ENCODE measurements around the gene LRRC27. TPM values are rescaled to one million over a fixed set of nuclear protein-coding genes. Genes with fewer than 3 reads are reported as not detected.

LRRC27 gene
- total RNA-seq, 3 donors from 2014 or later, result 0.89 to 2.0 (median 1.1) TPM

DNA sequence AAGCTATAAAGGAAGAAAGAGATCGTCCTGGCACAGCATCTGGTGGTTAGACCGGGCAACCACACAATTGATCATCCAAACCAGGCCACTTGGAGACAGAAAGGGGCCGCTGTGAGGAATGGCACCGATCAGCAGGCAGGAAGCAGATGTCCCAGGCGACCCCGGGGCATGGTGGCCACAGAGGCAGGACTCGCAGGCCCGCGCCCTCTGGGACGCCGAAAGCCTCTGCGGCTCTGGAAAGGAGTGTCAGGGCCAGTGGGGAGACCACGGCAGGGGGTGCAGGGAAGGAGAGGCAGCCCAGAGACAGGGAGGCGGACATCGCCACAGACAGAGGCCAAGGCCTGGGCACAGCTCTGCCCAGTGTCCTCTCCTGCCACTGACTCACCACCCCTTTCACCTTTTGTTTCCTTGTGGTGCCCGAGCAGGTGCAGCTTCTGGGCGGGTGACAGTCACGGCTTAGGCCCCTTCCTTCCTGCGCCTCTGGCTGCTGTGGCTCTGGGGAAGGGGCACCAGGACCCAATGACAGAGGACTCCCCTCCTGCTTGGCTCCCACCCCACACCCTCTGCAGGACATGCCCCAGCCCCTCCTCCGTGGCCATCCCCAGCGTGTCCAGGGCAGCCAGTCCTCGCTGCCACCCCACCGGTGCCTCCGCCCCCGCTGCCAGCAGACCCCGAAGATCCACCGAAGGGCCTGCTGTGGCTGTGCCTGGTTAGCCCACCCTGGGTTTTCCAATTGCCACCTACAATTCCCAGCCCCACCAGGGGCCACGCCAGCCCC lies 35.1 kb upstream of the LRRC27 start:
- DNase-seq, result no peak
- Mint-ChIP-seq H3K27me3 (ENCODE audit: low read depth) (no peaks in the 10 kb centered on the region), H3K4me1 (ENCODE audit: low read depth) (peaks cover 4% of the 10 kb centered on the region), H3K9me3 (no peaks in the 10 kb centered on the region), H3K36me3 (ENCODE audit: insufficient read depth) (peaks cover 7% of the 10 kb centered on the region), H3K4me3 (no peak overlapping the region)
- no peak for ATAC-seq

GRCh38 chr10:132297526-132297925 lies 34.5 kb upstream of the LRRC27 start:
- ATAC-seq, result no peak
- Mint-ChIP-seq H3K9me3 (no peaks in the 10 kb centered on the region), H3K4me1 (ENCODE audit: low read depth) (peaks cover 4% of the 10 kb centered on the region), H3K27me3 (ENCODE audit: low read depth) (no peaks in the 10 kb centered on the region), H3K36me3 (ENCODE audit: insufficient read depth) (peaks cover 7% of the 10 kb centered on the region), H3K4me3 (no peak overlapping the region)
- no peak for DNase-seq

DNA sequence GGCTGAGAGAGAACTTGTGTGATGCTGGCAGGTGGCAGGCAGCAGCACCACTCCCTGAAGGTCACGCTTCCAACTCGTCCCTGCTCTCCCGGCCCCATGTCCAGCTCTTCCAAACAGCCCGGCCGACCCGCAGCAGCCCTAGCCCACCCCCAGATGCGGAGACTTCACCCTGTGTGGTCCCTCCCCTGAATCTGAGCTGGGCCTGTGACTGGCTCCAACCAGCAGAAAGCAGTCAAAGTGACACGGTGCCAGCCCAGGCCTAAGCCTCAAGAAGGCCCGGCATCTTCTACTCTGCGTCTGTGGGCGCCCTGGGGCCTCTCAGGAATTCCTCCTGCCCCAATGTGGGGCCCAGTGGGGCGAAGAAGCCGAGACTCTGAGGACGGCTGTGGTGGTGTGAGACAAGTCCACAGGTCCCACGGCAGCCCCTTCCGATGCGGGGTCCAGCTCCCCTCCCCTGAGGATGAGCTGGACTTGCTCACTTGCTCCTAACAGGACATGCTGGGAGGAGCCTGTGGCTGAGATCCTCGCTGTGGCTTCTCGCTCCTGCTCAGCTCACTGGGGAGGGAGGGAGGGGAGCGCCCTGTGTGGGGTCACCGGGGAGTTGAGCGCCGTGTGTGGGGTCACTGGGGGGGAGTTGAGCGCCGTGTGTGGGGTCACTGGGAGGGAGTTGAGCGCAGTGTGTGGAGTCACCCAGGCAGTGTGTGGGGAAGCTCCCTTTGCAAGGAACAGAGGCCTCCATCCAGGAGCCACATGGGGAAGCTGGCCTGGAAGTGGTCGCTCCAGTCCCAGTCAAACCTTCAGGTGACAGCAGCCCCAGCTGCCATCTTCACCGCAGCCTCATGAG lies 33.7 kb upstream of the LRRC27 start:
- Mint-ChIP-seq H3K9me3 (no peaks in the 10 kb centered on the region), H3K27me3 (ENCODE audit: low read depth) (no peaks in the 10 kb centered on the region), H3K4me3 (no peak overlapping the region), H3K4me1 (ENCODE audit: low read depth) (peaks cover 4% of the 10 kb centered on the region), H3K36me3 (ENCODE audit: insufficient read depth) (peaks cover 7% of the 10 kb centered on the region)
- ATAC-seq, result no peak
- DNase-seq, result no peak

DNA sequence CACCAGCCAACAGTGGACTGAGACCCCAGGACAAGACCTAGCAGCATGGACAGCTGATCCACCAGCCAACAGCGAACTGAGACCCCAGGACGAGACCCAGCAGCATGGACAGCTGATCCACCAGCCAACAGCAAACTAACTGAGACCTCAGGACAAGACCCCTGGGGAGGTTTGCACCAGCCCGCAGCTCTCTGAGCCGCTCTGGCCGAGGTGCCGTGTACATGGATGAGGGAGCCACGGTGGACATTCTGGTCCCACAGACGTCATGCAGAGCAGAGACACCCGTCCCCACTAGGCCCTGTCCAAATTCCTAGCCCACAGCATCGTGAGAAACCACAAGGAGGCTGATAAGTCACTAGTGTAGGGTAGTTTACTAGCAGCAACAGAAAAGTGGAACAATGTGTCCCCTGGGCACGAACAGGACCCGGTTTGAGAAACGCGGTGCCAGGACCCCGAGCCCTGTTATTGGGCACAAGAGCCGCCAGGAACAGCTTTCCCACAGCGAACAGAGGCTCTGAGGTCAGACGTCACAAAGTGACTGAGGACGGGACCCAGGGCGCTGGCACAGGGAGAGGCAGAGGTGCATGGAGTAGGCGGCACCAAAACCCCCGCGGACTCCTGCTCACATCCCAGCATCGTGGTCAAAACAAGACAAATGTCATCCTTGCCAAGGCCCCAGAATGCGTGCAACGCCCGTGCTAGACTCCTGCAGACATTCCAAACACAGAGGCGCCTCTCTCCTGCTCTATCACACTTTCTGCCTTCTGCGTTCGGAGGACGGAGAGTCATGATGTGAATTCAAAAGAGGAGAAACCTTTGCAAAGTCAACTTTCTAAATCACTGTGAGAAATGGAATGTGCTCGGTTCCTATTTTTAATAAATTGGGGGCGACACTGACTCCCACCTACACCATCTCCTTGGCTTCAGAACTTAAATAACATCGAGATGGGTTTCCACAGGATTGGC lies 32.3 kb upstream of the LRRC27 start:
- no peaks in the 10 kb centered on the region for H3K27me3 Mint-ChIP-seq (ENCODE audit: low read depth)
- H3K4me1 Mint-ChIP-seq (ENCODE audit: low read depth), result peaks cover 2% of the 10 kb centered on the region
- no peaks in the 10 kb centered on the region for H3K9me3 Mint-ChIP-seq
- DNase-seq, result no peak
- no peak overlapping the region for H3K4me3 Mint-ChIP-seq
- peaks cover 3% of the 10 kb centered on the region for H3K36me3 Mint-ChIP-seq (ENCODE audit: insufficient read depth)
- no peak for ATAC-seq

GRCh38 chr10:132300582-132300981 lies 31.4 kb upstream of the LRRC27 start:
- DNase-seq (no peak), ATAC-seq (no peak)
- Mint-ChIP-seq H3K36me3 (ENCODE audit: insufficient read depth) (no peaks in the 10 kb centered on the region), H3K27me3 (ENCODE audit: low read depth) (no peaks in the 10 kb centered on the region), H3K4me3 (no peak overlapping the region), H3K4me1 (ENCODE audit: low read depth) (peaks cover 2% of the 10 kb centered on the region), H3K9me3 (no peaks in the 10 kb centered on the region)

- Mint-ChIP-seq H3K9me3 (no peaks in the 10 kb centered on the region), H3K36me3 (ENCODE audit: insufficient read depth) (no peaks in the 10 kb centered on the region), H3K4me3 (no peak overlapping the region), H3K4me1 (ENCODE audit: low read depth) (peaks cover 8% of the 10 kb centered on the region), H3K27me3 (ENCODE audit: low read depth) (peaks cover 4% of the 10 kb centered on the region)
- no peak for ATAC-seq
- DNase-seq, result no peak
These were observed 30.3 kb upstream of the LRRC27 start for GRCh38 chr10:132301371-132302330.

DNA sequence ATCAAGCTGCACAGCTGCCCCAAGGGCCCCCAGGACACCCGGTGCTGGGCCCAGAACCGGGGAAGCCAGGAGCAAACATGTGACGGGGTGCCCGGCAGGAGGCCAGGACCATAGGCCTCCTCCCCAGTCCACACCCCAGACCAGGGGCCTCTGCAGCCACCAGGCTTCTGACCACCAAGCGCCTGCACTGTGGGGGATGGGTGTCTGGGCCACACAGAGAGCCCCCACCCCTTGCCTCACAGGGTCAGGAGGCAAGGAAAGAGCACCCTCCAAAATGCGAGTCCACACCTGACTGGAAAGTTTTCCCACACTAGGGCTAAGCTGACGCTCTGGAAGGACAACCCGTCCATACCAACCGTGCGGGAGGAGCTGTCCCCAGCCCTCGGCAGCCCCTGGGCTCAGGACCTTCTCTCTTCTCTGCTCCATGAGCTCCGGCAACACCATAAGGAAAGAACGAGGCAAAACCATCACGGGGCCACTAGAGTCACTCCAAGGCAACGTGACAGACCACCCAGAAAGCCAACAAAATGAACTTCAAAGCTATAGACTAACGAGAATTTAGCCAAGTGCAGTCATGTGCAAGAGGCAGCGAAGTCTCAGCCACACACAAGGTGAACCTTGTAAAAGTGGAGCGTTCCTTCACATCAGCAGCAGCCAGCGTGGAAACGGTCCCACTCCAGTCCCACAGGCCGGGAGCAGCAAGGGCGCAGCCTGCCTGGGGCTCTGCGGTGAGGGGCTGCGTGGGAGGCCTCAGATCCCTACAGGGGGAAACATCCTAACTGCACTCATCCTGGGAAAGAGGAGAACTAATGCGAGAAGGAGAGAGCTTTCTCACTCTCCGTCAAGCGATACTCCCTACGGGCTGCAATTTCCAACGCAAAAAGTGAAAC lies 29.3 kb upstream of the LRRC27 start:
- peaks cover 4% of the 10 kb centered on the region for H3K27me3 Mint-ChIP-seq (ENCODE audit: low read depth)
- H3K4me3 Mint-ChIP-seq, result no peak overlapping the region
- no peaks in the 10 kb centered on the region for H3K9me3 Mint-ChIP-seq
- H3K36me3 Mint-ChIP-seq (ENCODE audit: insufficient read depth), result no peaks in the 10 kb centered on the region
- peaks cover 12% of the 10 kb centered on the region for H3K4me1 Mint-ChIP-seq (ENCODE audit: low read depth)
- ATAC-seq (no peak), DNase-seq (no peak)

- Mint-ChIP-seq H3K9me3 (no peaks in the 10 kb centered on the region), H3K27me3 (ENCODE audit: low read depth) (peaks cover 4% of the 10 kb centered on the region), H3K4me1 (ENCODE audit: low read depth) (peaks cover 10% of the 10 kb centered on the region), H3K4me3 (no peak overlapping the region), H3K36me3 (ENCODE audit: insufficient read depth) (no peaks in the 10 kb centered on the region)
- DNase-seq, result no peak
- ATAC-seq, result no peak
These were observed 28.5 kb upstream of the LRRC27 start for GRCh38 chr10:132303361-132304115.

DNA sequence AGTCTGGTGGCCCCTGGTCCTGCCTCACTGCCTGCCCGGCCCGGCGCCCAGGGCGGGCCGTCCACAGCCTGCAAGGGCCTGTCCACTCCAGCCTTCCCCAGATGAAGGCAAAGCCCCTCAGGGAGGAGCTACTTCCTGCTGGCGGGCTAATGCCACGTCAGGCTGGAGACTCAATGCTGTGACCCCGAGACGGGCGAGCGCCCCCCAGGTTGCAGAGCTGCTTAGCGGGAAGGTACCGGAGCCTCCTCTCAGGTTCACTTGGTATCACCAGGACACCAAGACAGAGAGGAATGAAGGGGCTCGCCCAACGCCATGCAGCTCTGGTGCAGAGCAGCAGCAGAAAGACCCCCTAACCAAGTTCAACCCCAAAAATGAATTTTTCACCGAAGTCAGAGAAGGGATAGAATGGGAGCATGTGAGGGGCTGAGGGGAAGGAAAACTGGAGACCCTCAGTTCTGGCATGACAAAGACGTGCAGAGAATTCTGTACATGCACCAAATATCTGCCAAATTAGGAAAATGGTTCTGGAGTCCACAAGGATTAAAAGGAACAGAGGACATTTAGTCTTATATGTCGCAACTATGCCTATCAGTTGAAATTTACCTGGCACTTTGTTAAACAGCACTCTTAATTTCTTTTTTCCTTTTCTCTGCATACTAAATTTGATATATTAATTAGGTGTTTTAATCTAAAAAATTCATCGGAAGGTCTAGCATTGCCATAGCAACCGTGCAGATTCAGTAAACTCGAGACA lies 27.1 kb upstream of the LRRC27 start:
- Mint-ChIP-seq H3K36me3 (ENCODE audit: insufficient read depth) (no peaks in the 10 kb centered on the region), H3K27me3 (ENCODE audit: low read depth) (peaks cover 4% of the 10 kb centered on the region), H3K4me3 (no peak overlapping the region), H3K4me1 (ENCODE audit: low read depth) (peaks cover 10% of the 10 kb centered on the region), H3K9me3 (no peaks in the 10 kb centered on the region)
- no peak for DNase-seq
- no peak for ATAC-seq

DNA sequence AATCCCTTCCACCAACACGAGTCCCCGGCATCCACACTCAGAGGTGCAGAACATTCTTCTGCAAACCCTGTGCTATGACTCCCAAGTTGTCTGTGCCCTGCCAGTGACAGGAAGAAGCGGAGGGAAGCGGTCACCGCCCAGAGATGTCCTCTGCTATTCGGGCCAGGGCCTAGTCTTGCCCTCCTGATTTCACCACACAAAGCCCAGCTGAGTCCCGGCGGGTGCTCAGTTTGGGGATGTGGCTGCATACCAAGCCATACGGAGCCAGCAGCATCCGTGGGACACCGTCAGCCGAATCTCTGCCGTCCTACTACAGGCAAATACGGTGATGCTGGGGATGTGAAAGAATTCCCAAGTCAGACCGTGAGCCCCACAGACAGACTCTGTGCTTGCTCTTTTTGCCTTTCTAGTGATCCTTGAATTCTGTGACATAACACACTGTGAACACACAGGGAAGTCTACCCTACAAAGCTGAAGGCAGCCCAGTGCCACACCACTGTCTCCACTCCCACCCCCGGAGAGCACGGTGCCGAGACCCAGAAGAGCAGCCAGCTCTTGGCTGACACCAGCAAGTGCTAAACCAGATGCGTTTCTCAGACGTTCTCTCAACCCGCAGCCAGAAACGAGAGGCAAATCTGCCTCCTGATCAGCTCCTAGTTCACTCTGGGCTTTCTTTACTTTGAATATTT lies 26.2 kb upstream of the LRRC27 start:
- H3K27me3 Mint-ChIP-seq (ENCODE audit: low read depth), result peaks cover 4% of the 10 kb centered on the region
- peaks cover 10% of the 10 kb centered on the region for H3K4me1 Mint-ChIP-seq (ENCODE audit: low read depth)
- no peaks in the 10 kb centered on the region for H3K36me3 Mint-ChIP-seq (ENCODE audit: insufficient read depth)
- no peak for DNase-seq
- peak overlapping the region; percentile 90 for H3K4me3 Mint-ChIP-seq
- no peak for ATAC-seq
- H3K9me3 Mint-ChIP-seq, result no peaks in the 10 kb centered on the region

DNA sequence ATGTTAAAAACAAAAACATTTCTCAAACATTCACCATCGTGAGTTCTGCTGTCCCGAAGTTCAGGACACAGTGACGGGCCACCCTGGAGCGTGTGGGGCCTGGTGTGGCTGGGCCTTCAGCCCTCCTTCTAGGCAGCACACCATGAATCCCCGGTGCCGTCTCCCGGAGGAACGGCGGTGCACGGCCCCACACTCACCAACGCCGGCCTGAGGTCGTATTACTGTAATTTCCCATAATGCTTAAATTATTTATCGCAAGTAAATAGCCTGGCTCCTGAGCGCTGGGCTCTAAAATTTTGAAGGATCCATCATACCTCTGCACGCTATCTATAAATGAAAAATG lies 25.7 kb upstream of the LRRC27 start:
- peaks cover 11% of the 10 kb centered on the region for H3K4me1 Mint-ChIP-seq (ENCODE audit: low read depth)
- H3K27me3 Mint-ChIP-seq (ENCODE audit: low read depth), result peaks cover 6% of the 10 kb centered on the region
- H3K9me3 Mint-ChIP-seq, result no peaks in the 10 kb centered on the region
- ATAC-seq (no peak), DNase-seq (no peak)
- H3K36me3 Mint-ChIP-seq (ENCODE audit: insufficient read depth), result no peaks in the 10 kb centered on the region
- H3K4me3 Mint-ChIP-seq, result peak overlapping the region; percentile 90

Measured in activated T-cell treated with anti-CD3 and anti-CD28 coated beads, Interleukin-2, amount 50 U/mL, for 4 hours (primary cell).